Stomach (tissue), 9 donors: ENCODE measurements around the gene SIGLEC9. TPM values are rescaled to one million over a fixed set of nuclear protein-coding genes. Genes with fewer than 3 reads are reported as not detected.

Source experiments
- DNase-seq, 2 donors: peaks; one replicate each; pipeline versions ENCODE4 v3.0.0 to v3.0.0-alpha.2; 2013 to 2019
- H3K27ac ChIP-seq, 5 donors: fragments of 200-600 bp in 4 of 5; sonication (generic) in 4 of 5; one replicate each; pipeline ENCODE4 v1.5.1; 2013 to 2019; ENCODE audit warnings: mild to moderate bottlenecking in 1 of 5, moderate library complexity in 1 of 5
- H3K27me3 ChIP-seq, 3 donors: fragments of 200-600 bp; sonication (generic); one replicate each; pipeline ENCODE4 v1.5.1; 2017 to 2019; ENCODE audit warnings: mixed run types in 1 of 3
- H3K36me3 ChIP-seq, 4 donors: fragments of 200-600 bp; sonication (generic); 1 replicate in 3 of 4; 2 replicates in 1 of 4; pipeline ENCODE4 v1.5.1; 2016 to 2019
- H3K4me1 ChIP-seq, 4 donors: fragments of 200-600 bp; sonication (generic); one replicate each; pipeline ENCODE4 v1.5.1; 2016 to 2019
- H3K4me3 ChIP-seq, 4 donors: fragments of 200-600 bp; sonication (generic) in 3 of 4; one replicate each; pipeline ENCODE4 v1.5.1; 2016 to 2019; ENCODE audit warnings: mild to moderate bottlenecking in 1 of 4
- H3K9me3 ChIP-seq, 4 donors: fragments of 200-600 bp; sonication (generic); one replicate each; pipeline ENCODE4 v1.5.1; 2016 to 2019
- CTCF ChIP-seq, 7 experiments: fragments of 450-650 bp in 4 of 7; fragments of 200-600 bp in 3 of 7; sonication (generic) in 3 of 7; IDR thresholded peaks; one replicate each; pipeline ENCODE4 v1.5.1; 2016 to 2019; ENCODE audit warnings: antibody characterized with exemption in 7 of 7, control low read depth in 2 of 7, mild to moderate bottlenecking in 1 of 7
- EP300 ChIP-seq: sonication (generic); formaldehyde crosslinking; IDR thresholded peaks from one replicate; pipeline ENCODE4 v1.6.1; 2017; ENCODE audit warnings: antibody characterized with exemption
- POLR2A ChIP-seq, 4 donors: fragments of 450-650 bp; IDR thresholded peaks; one replicate each; pipeline ENCODE4 v1.6.1; 2016; ENCODE audit warnings: antibody characterized with exemption in 4 of 4, control low read depth in 2 of 4, mild to moderate bottlenecking in 1 of 4, moderate library complexity in 1 of 4
- POLR2AphosphoS5 ChIP-seq, 3 donors: sonication (generic); formaldehyde crosslinking; IDR thresholded peaks; one replicate each; pipeline ENCODE4 v1.6.1; 2016; ENCODE audit warnings: antibody characterized with exemption in 3 of 3
- WGBS, 5 donors: extraction: QIAGEN DNeasy Blood & Tissue Kit in 3 of 5; methylation state at CpG; one replicate each; pipeline versions ENCODE4 v1.1.5 to v1.1.7; 2013 to 2018; 5-methylcytosine and 5-hydroxymethylcytosine counted together
- intact Hi-C: fragments of 100-400 bp; cut with DNase I; formaldehyde crosslinking; loops from one replicate; pipeline ENCODE4 v1.15.1; 2023; ENCODE audit warnings: low total_unique reads
- polyA plus RNA-seq, 3 donors: library from polyadenylated mRNA; stranded (reverse); fragments of 200-250 nt; gene quantifications; one replicate each; pipeline ENCODE4 v1.2.3, GENCODE V29; 2013
- total RNA-seq, 5 donors: library from RNA; depleted of rRNA; stranded (reverse); fragments of >200 nt; gene quantifications; one replicate each; pipeline versions ENCODE4 v1.1.0 to v1.2.3, GENCODE V29; 2014 to 2016
- donor health status: healthy with polysubstance abuse.
- donor health status: Bipolar disorder and iron deficiency.
- donor health status: healthy.

The SIGLEC9 gene
- total and polyA plus RNA-seq, 8 donors = 0.61 to 13.9 (median 1.2) TPM; not detected in 1

GRCh38 chr19:51173681-51174080, 49.0 kb downstream of the SIGLEC9 start:
- H3K27me3 ChIP-seq = peaks cover 0 to 43% (median 6%) of the 10 kb centered on the region in 3 donors
- no peaks in the 10 kb centered on the region for H3K36me3 ChIP-seq
- intact Hi-C loops = no loop called here
- DNase-seq = no peak
- H3K4me3 ChIP-seq = no peak overlapping the region
- H3K9me3 ChIP-seq = no peaks in the 10 kb centered on the region
- WGBS, 5 donors = 54 to 64% (median 59%) methylated on average over 5 of the region's 5 CpGs
- no peak for TF ChIP-seq POLR2AphosphoS5 (IDR thresholded peaks at IDR 0.05)
- TF ChIP-seq POLR2A (IDR thresholded peaks at IDR 0.05) = no peak
- TF ChIP-seq EP300 = no peak
- no peak for TF ChIP-seq CTCF (IDR thresholded peaks at IDR 0.05)
- peaks cover 0 to 7% (median 5%) of the 10 kb centered on the region in 4 donors for H3K4me1 ChIP-seq
- no peak overlapping the region for H3K27ac ChIP-seq

GRCh38 chr19:51179256-51179655, 54.5 kb downstream of the SIGLEC9 start:
- 33 to 48% (median 39%) methylated on average over 1 of the region's 1 CpG for WGBS, 5 donors
- DNase-seq = peak in 1 of 2 donors; percentile 16
- Histone ChIP-seq H3K4me1 (no peaks in the 10 kb centered on the region), H3K9me3 (no peaks in the 10 kb centered on the region), H3K4me3 (no peak overlapping the region), H3K27me3 (peaks cover 0 to 28% (median 7%) of the 10 kb centered on the region in 3 donors), H3K36me3 (no peaks in the 10 kb centered on the region), H3K27ac (no peak overlapping the region)
- TF ChIP-seq POLR2AphosphoS5 (IDR thresholded peaks at IDR 0.05) (no peak), POLR2A (IDR thresholded peaks at IDR 0.05) (no peak), EP300 (no peak), CTCF (IDR thresholded peaks at IDR 0.05) (no peak)
- intact Hi-C loops = no loop called here

Other genes with a start within 250 kb of the SIGLEC9 start
- not detected for gene KLK4, start 213.5 kb upstream of the SIGLEC9 start, total RNA-seq
- gene KLK4, start 213.5 kb upstream of the SIGLEC9 start, polyA plus RNA-seq = not detected
- gene KLK5, start 171.9 kb upstream of the SIGLEC9 start, total RNA-seq = not detected
- 10 to 100 TPM in 1 of 3 donors, not detected in 2; 10.4 TPM for gene KLK5, start 171.9 kb upstream of the SIGLEC9 start, polyA plus RNA-seq
- gene KLK6, start 155.3 kb upstream of the SIGLEC9 start, total RNA-seq = not detected
- 1 to 10 TPM in 1 of 3 donors, not detected in 2; 4.5 TPM for gene KLK6, start 155.3 kb upstream of the SIGLEC9 start, polyA plus RNA-seq
- gene KLK7, start 141.0 kb upstream of the SIGLEC9 start, total RNA-seq = not detected
- gene KLK7, start 141.0 kb upstream of the SIGLEC9 start, polyA plus RNA-seq = 1 to 10 TPM in 1 of 3 donors, not detected in 2; 7.8 TPM
- gene KLK8, start 123.3 kb upstream of the SIGLEC9 start, total RNA-seq = not detected
- gene KLK8, start 123.3 kb upstream of the SIGLEC9 start, polyA plus RNA-seq = 100 to 1,000 TPM in 1 of 3 donors, not detected in 2; 116 TPM
- gene KLK10, start 105.2 kb upstream of the SIGLEC9 start, total RNA-seq = 1 to 10 TPM in 1 of 5 donors, not detected in 4; 1.3 TPM
- 10 to 100 TPM in 1 of 3 donors, 1 to 10 TPM in 2; 2.1 to 62.7 (median 3.8) TPM for gene KLK10, start 105.2 kb upstream of the SIGLEC9 start, polyA plus RNA-seq
- gene KLK11, start 98.3 kb upstream of the SIGLEC9 start, total RNA-seq = 100 to 1,000 TPM in 1 of 5 donors, 10 to 100 TPM in 2, 1 to 10 TPM in 1, not detected in 1; 1.8 to 128 (median 26.0) TPM
- 100 to 1,000 TPM in 1 of 3 donors, 10 to 100 TPM in 2; 34.1 to 152 (median 71.8) TPM for gene KLK11, start 98.3 kb upstream of the SIGLEC9 start, polyA plus RNA-seq
- not detected for gene KLK12, start 89.9 kb upstream of the SIGLEC9 start, total RNA-seq
- 10 to 100 TPM in 1 of 3 donors, 1 to 10 TPM in 1, not detected in 1; 2.0 to 26.5 TPM for gene KLK12, start 89.9 kb upstream of the SIGLEC9 start, polyA plus RNA-seq
- 1 to 10 TPM in 1 of 5 donors, not detected in 4; 10.0 TPM for gene KLK13, start 59.8 kb upstream of the SIGLEC9 start, total RNA-seq
- 10 to 100 TPM in 1 of 3 donors, 1 to 10 TPM in 2; 3.2 to 82.1 (median 9.5) TPM for gene KLK13, start 59.8 kb upstream of the SIGLEC9 start, polyA plus RNA-seq
- not detected for gene KLK14, start 42.0 kb upstream of the SIGLEC9 start, total RNA-seq
- under 1 TPM in 2 of 3 donors, not detected in 1; 0.31 to 0.35 TPM for gene KLK14, start 42.0 kb upstream of the SIGLEC9 start, polyA plus RNA-seq
- gene CTU1, start 16.5 kb upstream of the SIGLEC9 start, total RNA-seq = 10 to 100 TPM in 2 of 5 donors, 1 to 10 TPM in 2, under 1 TPM in 1; 0.58 to 47.3 (median 7.4) TPM
- gene CTU1, start 16.5 kb upstream of the SIGLEC9 start, polyA plus RNA-seq = 1 to 10 TPM; 2.4 to 5.3 (median 2.8) TPM
- gene SIGLEC7, start 17.4 kb downstream of the SIGLEC9 start, total RNA-seq = 1 to 10 TPM in 1 of 5 donors, under 1 TPM in 1, not detected in 3; 0.18 to 1.3 TPM
- 1 to 10 TPM in 1 of 3 donors, under 1 TPM in 1, not detected in 1; 0.50 to 1.8 TPM for gene SIGLEC7, start 17.4 kb downstream of the SIGLEC9 start, polyA plus RNA-seq
- 1 to 10 TPM in 2 of 5 donors, not detected in 3; 3.7 to 4.8 TPM for gene CD33, start 100.2 kb downstream of the SIGLEC9 start, total RNA-seq
- 1 to 10 TPM; 1.7 to 3.0 (median 1.7) TPM for gene CD33, start 100.2 kb downstream of the SIGLEC9 start, polyA plus RNA-seq
- gene SIGLECL1, start 126.2 kb downstream of the SIGLEC9 start, total RNA-seq = not detected
- gene SIGLECL1, start 126.2 kb downstream of the SIGLEC9 start, polyA plus RNA-seq = not detected
- under 1 TPM in 1 of 5 donors, not detected in 4; 0.18 TPM for gene IGLON5, start 186.7 kb downstream of the SIGLEC9 start, total RNA-seq
- gene IGLON5, start 186.7 kb downstream of the SIGLEC9 start, polyA plus RNA-seq = under 1 TPM in 1 of 3 donors, not detected in 2; 0.13 TPM
- 1 to 10 TPM in 1 of 5 donors, under 1 TPM in 2, not detected in 2; 0.29 to 2.2 (median 0.37) TPM for gene VSIG10L, start 217.2 kb downstream of the SIGLEC9 start, total RNA-seq
- 10 to 100 TPM in 1 of 3 donors, 1 to 10 TPM in 1, not detected in 1; 1.1 to 39.6 TPM for gene VSIG10L, start 217.2 kb downstream of the SIGLEC9 start, polyA plus RNA-seq
- gene ETFB, start 241.5 kb downstream of the SIGLEC9 start, total RNA-seq = 100 to 1,000 TPM in 1 of 5 donors, 10 to 100 TPM in 3, 1 to 10 TPM in 1; 1.2 to 211 (median 53.4) TPM
- gene ETFB, start 241.5 kb downstream of the SIGLEC9 start, polyA plus RNA-seq = 100 to 1,000 TPM; 146 to 177 (median 157) TPM
- not detected for gene CLDND2, start 244.1 kb downstream of the SIGLEC9 start, total RNA-seq
- 1 to 10 TPM in 2 of 3 donors, under 1 TPM in 1; 0.88 to 4.3 (median 1.3) TPM for gene CLDND2, start 244.1 kb downstream of the SIGLEC9 start, polyA plus RNA-seq
- gene NKG7, start 247.7 kb downstream of the SIGLEC9 start, total RNA-seq = 1 to 10 TPM in 1 of 5 donors, not detected in 4; 7.7 TPM
- gene NKG7, start 247.7 kb downstream of the SIGLEC9 start, polyA plus RNA-seq = 1 to 10 TPM; 2.1 to 7.3 (median 3.1) TPM